ENCODE data around the gene ELOB. TPM values are rescaled to one million over a fixed set of nuclear protein-coding genes. Genes with fewer than 3 reads are reported as not detected.

ELOB gene
- total and polyA plus RNA-seq, 8 donors = 69.9 to 318 (median 101) TPM

DNA sequence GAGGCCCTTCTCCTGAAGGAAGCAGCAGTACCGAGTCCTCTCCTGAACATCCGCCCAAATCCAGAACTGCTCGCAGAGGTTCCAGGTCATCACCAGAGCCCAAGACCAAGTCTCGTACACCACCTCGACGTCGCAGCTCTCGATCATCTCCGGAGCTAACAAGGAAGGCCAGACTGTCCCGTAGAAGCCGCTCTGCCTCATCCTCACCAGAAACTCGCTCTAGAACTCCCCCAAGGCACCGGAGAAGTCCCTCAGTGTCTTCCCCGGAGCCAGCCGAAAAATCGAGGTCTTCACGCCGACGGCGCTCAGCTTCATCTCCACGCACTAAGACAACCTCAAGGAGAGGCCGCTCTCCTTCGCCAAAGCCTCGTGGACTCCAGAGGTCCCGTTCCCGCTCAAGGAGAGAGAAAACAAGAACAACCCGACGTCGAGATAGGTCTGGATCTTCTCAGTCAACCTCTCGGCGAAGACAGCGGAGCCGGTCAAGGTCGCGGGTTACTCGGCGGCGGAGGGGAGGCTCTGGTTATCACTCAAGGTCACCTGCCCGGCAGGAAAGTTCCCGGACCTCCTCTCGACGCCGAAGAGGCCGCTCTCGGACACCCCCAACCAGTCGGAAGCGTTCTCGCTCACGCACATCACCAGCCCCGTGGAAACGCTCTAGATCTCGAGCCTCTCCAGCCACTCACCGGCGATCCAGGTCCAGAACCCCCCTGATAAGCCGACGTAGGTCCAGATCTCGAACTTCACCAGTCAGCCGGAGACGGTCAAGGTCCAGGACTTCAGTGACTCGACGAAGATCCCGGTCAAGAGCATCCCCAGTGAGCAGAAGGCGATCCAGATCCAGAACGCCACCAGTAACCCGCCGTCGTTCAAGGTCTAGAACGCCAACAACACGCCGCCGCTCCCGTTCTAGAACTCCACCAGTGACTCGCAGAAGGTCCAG lies 11.3 kb downstream of the ELOB start:
- no peak for FAIRE-seq
- H3K4me3 ChIP-seq = no peak overlapping the region
- H3K4me1 ChIP-seq = no peaks in the 10 kb centered on the region
- H3K36me3 ChIP-seq = peaks cover 11 to 97% (median 82%) of the 10 kb centered on the region in 3 donors
- H3K27ac ChIP-seq = no peak overlapping the region
- no peak for ATAC-seq
- no peaks in the 10 kb centered on the region for H3K9me3 ChIP-seq
- peak in 1 of 6 donors; percentile 71 for DNase-seq
- intact Hi-C loops (cut with DNase I) = no loop called here
- WGBS, 2 donors = 94 to 96% methylated on average over 73 of the region's 73 CpGs
- H3K27me3 ChIP-seq = no peaks in the 10 kb centered on the region
- TF ChIP-seq, protein P1, sequence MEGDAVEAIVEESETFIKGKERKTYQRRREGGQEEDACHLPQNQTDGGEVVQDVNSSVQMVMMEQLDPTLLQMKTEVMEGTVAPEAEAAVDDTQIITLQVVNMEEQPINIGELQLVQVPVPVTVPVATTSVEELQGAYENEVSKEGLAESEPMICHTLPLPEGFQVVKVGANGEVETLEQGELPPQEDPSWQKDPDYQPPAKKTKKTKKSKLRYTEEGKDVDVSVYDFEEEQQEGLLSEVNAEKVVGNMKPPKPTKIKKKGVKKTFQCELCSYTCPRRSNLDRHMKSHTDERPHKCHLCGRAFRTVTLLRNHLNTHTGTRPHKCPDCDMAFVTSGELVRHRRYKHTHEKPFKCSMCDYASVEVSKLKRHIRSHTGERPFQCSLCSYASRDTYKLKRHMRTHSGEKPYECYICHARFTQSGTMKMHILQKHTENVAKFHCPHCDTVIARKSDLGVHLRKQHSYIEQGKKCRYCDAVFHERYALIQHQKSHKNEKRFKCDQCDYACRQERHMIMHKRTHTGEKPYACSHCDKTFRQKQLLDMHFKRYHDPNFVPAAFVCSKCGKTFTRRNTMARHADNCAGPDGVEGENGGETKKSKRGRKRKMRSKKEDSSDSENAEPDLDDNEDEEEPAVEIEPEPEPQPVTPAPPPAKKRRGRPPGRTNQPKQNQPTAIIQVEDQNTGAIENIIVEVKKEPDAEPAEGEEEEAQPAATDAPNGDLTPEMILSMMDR (IDR thresholded peaks at IDR 0.05) = no peak

DNA sequence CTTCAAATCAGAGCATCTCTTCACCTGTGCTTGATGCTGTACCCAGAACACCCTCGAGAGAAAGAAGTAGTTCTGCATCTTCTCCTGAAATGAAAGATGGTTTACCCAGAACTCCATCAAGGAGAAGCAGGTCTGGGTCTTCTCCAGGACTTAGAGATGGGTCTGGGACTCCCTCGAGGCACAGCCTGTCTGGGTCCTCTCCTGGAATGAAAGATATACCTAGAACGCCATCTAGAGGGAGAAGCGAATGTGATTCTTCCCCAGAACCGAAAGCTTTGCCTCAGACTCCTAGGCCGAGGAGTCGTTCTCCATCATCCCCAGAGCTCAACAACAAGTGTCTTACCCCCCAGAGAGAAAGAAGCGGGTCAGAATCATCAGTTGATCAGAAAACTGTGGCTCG lies 12.4 kb downstream of the ELOB start:
- intact Hi-C loops (cut with DNase I) = no loop called here
- peak in 1 of 6 donors; percentile 1 for DNase-seq
- no peaks in the 10 kb centered on the region for H3K9me3 ChIP-seq
- no peak for FAIRE-seq
- H3K36me3 ChIP-seq = peaks cover 16 to 97% (median 82%) of the 10 kb centered on the region in 3 donors
- WGBS, 2 donors = 92 to 95% methylated on average over 9 of the region's 9 CpGs
- ATAC-seq = no peak
- no peaks in the 10 kb centered on the region for H3K27me3 ChIP-seq
- TF ChIP-seq, protein P1 (IDR thresholded peaks at IDR 0.05) = no peak
- no peaks in the 10 kb centered on the region for H3K4me1 ChIP-seq
- no peak overlapping the region for H3K4me3 ChIP-seq
- no peak overlapping the region for H3K27ac ChIP-seq

DNA sequence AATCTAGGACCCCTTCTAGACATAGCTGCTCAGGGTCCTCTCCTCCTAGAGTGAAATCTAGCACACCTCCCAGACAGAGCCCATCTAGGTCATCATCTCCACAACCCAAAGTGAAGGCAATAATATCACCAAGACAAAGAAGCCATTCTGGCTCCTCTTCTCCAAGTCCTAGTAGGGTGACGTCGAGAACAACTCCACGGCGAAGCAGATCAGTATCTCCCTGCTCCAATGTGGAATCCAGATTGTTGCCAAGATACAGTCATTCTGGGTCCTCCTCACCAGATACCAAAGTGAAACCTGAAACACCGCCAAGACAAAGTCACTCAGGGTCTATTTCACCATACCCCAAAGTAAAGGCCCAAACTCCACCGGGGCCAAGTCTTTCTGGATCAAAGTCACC lies 13.9 kb downstream of the ELOB start:
- TF ChIP-seq, protein P1 (IDR thresholded peaks at IDR 0.05) = no peak
- FAIRE-seq (no peak), ATAC-seq (no peak), DNase-seq (peak in 1 of 6 donors; percentile 2)
- 89 to 96% methylated on average over 6 of the region's 6 CpGs for WGBS, 2 donors
- no peaks in the 10 kb centered on the region for H3K27me3 ChIP-seq
- peaks cover 14 to 96% (median 82%) of the 10 kb centered on the region in 3 donors for H3K36me3 ChIP-seq
- intact Hi-C loops (cut with DNase I) = no loop called here
- no peaks in the 10 kb centered on the region for H3K4me1 ChIP-seq
- H3K9me3 ChIP-seq = no peaks in the 10 kb centered on the region
- H3K4me3 ChIP-seq = no peak overlapping the region
- no peak overlapping the region for H3K27ac ChIP-seq

DNA sequence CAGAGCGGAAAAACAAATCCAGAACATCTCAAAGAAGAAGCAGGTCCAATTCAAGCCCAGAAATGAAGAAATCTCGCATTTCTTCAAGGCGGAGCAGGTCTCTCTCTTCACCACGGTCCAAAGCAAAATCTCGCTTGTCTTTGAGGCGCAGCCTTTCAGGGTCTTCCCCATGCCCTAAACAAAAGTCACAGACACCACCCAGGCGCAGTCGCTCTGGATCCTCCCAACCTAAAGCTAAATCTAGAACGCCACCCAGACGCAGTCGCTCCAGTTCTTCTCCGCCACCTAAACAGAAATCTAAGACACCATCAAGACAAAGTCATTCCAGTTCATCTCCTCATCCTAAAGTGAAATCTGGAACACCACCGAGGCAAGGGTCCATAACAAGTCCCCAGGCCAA lies 14.4 kb downstream of the ELOB start:
- ATAC-seq (no peak), FAIRE-seq (no peak), DNase-seq (peak in 1 of 6 donors; percentile 5)
- intact Hi-C loops (cut with DNase I) = no loop called here
- TF ChIP-seq, protein P1 (IDR thresholded peaks at IDR 0.05) = no peak
- 96 to 98% methylated on average over 13 of the region's 13 CpGs for WGBS, 2 donors
- Histone ChIP-seq H3K4me1 (no peaks in the 10 kb centered on the region), H3K27me3 (no peaks in the 10 kb centered on the region), H3K27ac (no peak overlapping the region), H3K36me3 (peaks cover 13 to 96% (median 83%) of the 10 kb centered on the region in 3 donors), H3K4me3 (no peak overlapping the region), H3K9me3 (no peaks in the 10 kb centered on the region)
